ENCODE data around the gene TNIK. TPM values are rescaled to one million over a fixed set of nuclear protein-coding genes. Genes with fewer than 3 reads are reported as not detected.

TNIK gene
- total and polyA plus RNA-seq, 2 of the 13 experiments (the other 11 are each of a cell fraction or from before 2014, with no cell fraction given), result 0.15 to 0.22 TPM

DNA sequence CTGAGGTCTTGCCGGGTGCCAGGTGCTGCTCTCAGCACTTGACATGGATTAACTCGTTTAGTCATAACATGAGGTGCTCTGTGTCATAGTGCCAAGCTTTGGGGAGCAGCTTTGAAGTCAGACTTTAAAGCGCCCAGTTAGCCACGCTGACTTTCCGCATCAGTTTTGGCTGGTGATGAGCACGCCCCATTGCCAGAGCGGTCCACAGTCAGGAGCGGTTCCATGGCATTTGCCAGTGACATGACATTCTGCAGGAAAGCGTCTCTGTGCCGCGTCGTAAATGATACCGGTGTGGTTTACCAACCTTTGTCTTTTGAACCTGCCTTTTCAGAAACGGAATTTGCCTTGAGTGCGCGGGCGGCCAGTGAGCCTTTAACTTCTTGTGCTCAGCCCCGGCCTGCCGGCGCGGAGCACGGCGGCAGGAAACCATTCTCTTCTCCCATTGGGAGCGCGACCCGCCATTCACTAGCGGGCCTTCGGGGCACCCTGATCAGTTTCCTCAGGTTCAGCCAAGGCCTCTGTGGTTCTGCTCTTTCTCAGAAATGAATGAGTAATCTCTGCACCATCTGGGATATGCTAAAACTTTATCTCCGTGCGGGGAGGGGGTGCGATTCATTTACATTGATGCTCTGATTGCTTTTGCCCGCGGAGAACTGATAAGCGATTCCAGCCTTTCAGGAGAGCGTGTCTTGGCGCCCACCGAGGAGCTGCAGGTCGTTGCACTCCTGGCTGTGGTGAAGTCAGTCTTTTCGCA is 432.0 kb downstream of the TNIK start (continued):
- no peak for TF ChIP-seq ZNF710 (CRISPR knock-in tag; IDR thresholded peaks at IDR 0.05; ENCODE audit: borderline replicate concordance)
- TF ChIP-seq PLSCR1 (CRISPR knock-in tag; IDR thresholded peaks at IDR 0.05; ENCODE audit: borderline replicate concordance), result no peak
- TF ChIP-seq SCMH1 (CRISPR knock-in tag; IDR thresholded peaks at IDR 0.05; ENCODE audit: borderline replicate concordance), result no peak
- no peak for TF ChIP-seq TFAP4 (IDR thresholded peaks at IDR 0.05; ENCODE audit: borderline replicate concordance, low read depth)
- no peak for TF ChIP-seq GRHL1 (CRISPR knock-in tag; conservative IDR thresholded peaks at IDR 0.05)
- 0 out of 2 replicates have a peak, but pooled peaks have one; percentile 31 for TF ChIP-seq PHF8 (CRISPR knock-in tag; IDR thresholded peaks at IDR 0.05)
- TF ChIP-seq, protein P1, sequence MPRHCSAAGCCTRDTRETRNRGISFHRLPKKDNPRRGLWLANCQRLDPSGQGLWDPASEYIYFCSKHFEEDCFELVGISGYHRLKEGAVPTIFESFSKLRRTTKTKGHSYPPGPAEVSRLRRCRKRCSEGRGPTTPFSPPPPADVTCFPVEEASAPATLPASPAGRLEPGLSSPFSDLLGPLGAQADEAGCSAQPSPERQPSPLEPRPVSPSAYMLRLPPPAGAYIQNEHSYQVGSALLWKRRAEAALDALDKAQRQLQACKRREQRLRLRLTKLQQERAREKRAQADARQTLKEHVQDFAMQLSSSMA (CRISPR knock-in tag; IDR thresholded peaks at IDR 0.05), result no peak
- no peak for TF ChIP-seq KLF9 (CRISPR knock-in tag; IDR thresholded peaks at IDR 0.05; ENCODE audit: low read depth)
- TF ChIP-seq ZNF720 (CRISPR knock-in tag; IDR thresholded peaks at IDR 0.05), result no peak
- TF ChIP-seq HNF4A (CRISPR knock-in tag; IDR thresholded peaks at IDR 0.05), result peak; percentile 3
- TF ChIP-seq IKZF4 (CRISPR knock-in tag; IDR thresholded peaks at IDR 0.05; ENCODE audit: borderline replicate concordance, low read depth, not compliant biosample characterization), result no peak
- TF ChIP-seq TRAFD1 (CRISPR knock-in tag; IDR thresholded peaks at IDR 0.05; ENCODE audit: borderline replicate concordance), result no peak
- no peak for TF ChIP-seq TSC22D2 (CRISPR knock-in tag; IDR thresholded peaks at IDR 0.05; ENCODE audit: borderline replicate concordance)
- TF ChIP-seq ZFY (CRISPR knock-in tag; IDR thresholded peaks at IDR 0.05), result peak; percentile 70
- no peak for TF ChIP-seq ATM (IDR thresholded peaks at IDR 0.05; ENCODE audit: borderline replicate concordance)
- peak; percentile 16; the same call in 1 of the 2 replicates for TF ChIP-seq TMF1 (CRISPR knock-in tag; IDR thresholded peaks at IDR 0.05; ENCODE audit: low read depth)
- TF ChIP-seq ATRX (CRISPR knock-in tag; IDR thresholded peaks at IDR 0.05; ENCODE audit: borderline replicate concordance), result no peak
- TF ChIP-seq MEIS2 (CRISPR knock-in tag; IDR thresholded peaks at IDR 0.05), result peak; percentile 26; the same call in 1 of the 2 replicates
- TF ChIP-seq ZMYM3 (CRISPR knock-in tag; IDR thresholded peaks at IDR 0.05), result no peak
- TF ChIP-seq ZNF441 (CRISPR knock-in tag; IDR thresholded peaks at IDR 0.05; ENCODE audit: borderline replicate concordance), result no peak
- no peak for TF ChIP-seq RELA (CRISPR knock-in tag; IDR thresholded peaks at IDR 0.05)

All from HepG2 (cell line).